Measurements from ENCODE around the gene ADD3. TPM values are rescaled to one million over a fixed set of nuclear protein-coding genes. Genes with fewer than 3 reads are reported as not detected.

ADD3 gene
- total and polyA plus RNA-seq, 2 of the 13 experiments (the other 11 are each of a cell fraction or from before 2014, with no cell fraction given), result 44.7 to 57.5 TPM

- 0 out of 2 replicates have a peak, but pooled peaks have one; percentile 37 for TF ChIP-seq ZNF451 (CRISPR knock-in tag; IDR thresholded peaks at IDR 0.05)
- peak; percentile 64; the same call in 1 of the 2 replicates for TF ChIP-seq RXRB (CRISPR knock-in tag; IDR thresholded peaks at IDR 0.05; ENCODE audit: borderline replicate concordance)
- no peak for TF ChIP-seq ZNF746 (CRISPR knock-in tag; IDR thresholded peaks at IDR 0.05)
- no peak for TF ChIP-seq FOSL2 (CRISPR knock-in tag; IDR thresholded peaks at IDR 0.05)
- TF ChIP-seq ZNF501 (CRISPR knock-in tag; IDR thresholded peaks at IDR 0.05), result 0 out of 2 replicates have a peak, but pooled peaks have one; percentile 37
- no peak; the same call in 1 of the 2 replicates for TF ChIP-seq GFI1 (CRISPR knock-in tag; IDR thresholded peaks at IDR 0.05; ENCODE audit: borderline replicate concordance)
- TF ChIP-seq ZNF124 (CRISPR knock-in tag; IDR thresholded peaks at IDR 0.05), result 0 out of 2 replicates have a peak, but pooled peaks have one; percentile 47
- no peak for TF ChIP-seq SMC3 (IDR thresholded peaks at IDR 0.05; ENCODE audit: low read length)
- peak; percentile 19; the same call in 1 of the 2 replicates for TF ChIP-seq PITX1 (CRISPR knock-in tag; IDR thresholded peaks at IDR 0.05)
- TF ChIP-seq SAP130 (CRISPR knock-in tag; IDR thresholded peaks at IDR 0.05; ENCODE audit: low read depth), result peak; percentile 65
- peak; percentile 76 for TF ChIP-seq HDAC2 (CRISPR knock-in tag; IDR thresholded peaks at IDR 0.05)
- TF ChIP-seq ZNF639 (CRISPR knock-in tag; conservative IDR thresholded peaks at IDR 0.05), result no peak
- TF ChIP-seq NFYC (CRISPR knock-in tag; IDR thresholded peaks at IDR 0.05), result no peak
- no peak for TF ChIP-seq ISL2 (CRISPR knock-in tag; IDR thresholded peaks at IDR 0.05)
- 0 out of 4 replicates have a peak, but pooled peaks of 1 of the 2 experiments have one; percentile 55 for TF ChIP-seq HMGXB4 (CRISPR knock-in tag; IDR thresholded peaks at IDR 0.05; ENCODE audit: borderline replicate concordance in 1 of 2, low read depth in 1 of 2)
- TF ChIP-seq ZFP62 (CRISPR knock-in tag; IDR thresholded peaks at IDR 0.05), result no peak
- TF ChIP-seq DPF2 (CRISPR knock-in tag; IDR thresholded peaks at IDR 0.05; ENCODE audit: borderline replicate concordance, low read depth), result peak; percentile 25; the same call in 1 of the 2 replicates
- TF ChIP-seq ZNF616 (CRISPR knock-in tag; IDR thresholded peaks at IDR 0.05; ENCODE audit: low read depth), result no peak
- no peak for TF ChIP-seq ZNF383 (CRISPR knock-in tag; IDR thresholded peaks at IDR 0.05; ENCODE audit: borderline replicate concordance)
- no peak for TF ChIP-seq JUN (CRISPR knock-in tag; IDR thresholded peaks at IDR 0.05)
- TF ChIP-seq NCOA5 (CRISPR knock-in tag; IDR thresholded peaks at IDR 0.05), result no peak
- no peak for TF ChIP-seq SETDB1 (CRISPR knock-in tag; IDR thresholded peaks at IDR 0.05; ENCODE audit: borderline replicate concordance)
- peak; percentile 60; the same call in 1 of the 2 replicates for TF ChIP-seq NR2C2 (CRISPR knock-in tag; IDR thresholded peaks at IDR 0.05; ENCODE audit: borderline replicate concordance)
- TF ChIP-seq ZNF724P (CRISPR knock-in tag; IDR thresholded peaks at IDR 0.05; ENCODE audit: borderline replicate concordance), result no peak
- TF ChIP-seq FOSL1 (CRISPR knock-in tag; IDR thresholded peaks at IDR 0.05; ENCODE audit: borderline replicate concordance), result no peak
- peak; percentile 36; the same call in 1 of the 2 replicates for TF ChIP-seq HOMEZ (CRISPR knock-in tag; IDR thresholded peaks at IDR 0.05; ENCODE audit: low read depth)
- no peak for TF ChIP-seq TBX3 (IDR thresholded peaks at IDR 0.05; ENCODE audit: borderline replicate concordance)
Measured at GRCh38 chr10:109966961-109967738, 40.6 kb upstream of the ADD3 start (continued).

All from HepG2 (cell line).